ENCODE data around the gene CNGB1.

DNA sequence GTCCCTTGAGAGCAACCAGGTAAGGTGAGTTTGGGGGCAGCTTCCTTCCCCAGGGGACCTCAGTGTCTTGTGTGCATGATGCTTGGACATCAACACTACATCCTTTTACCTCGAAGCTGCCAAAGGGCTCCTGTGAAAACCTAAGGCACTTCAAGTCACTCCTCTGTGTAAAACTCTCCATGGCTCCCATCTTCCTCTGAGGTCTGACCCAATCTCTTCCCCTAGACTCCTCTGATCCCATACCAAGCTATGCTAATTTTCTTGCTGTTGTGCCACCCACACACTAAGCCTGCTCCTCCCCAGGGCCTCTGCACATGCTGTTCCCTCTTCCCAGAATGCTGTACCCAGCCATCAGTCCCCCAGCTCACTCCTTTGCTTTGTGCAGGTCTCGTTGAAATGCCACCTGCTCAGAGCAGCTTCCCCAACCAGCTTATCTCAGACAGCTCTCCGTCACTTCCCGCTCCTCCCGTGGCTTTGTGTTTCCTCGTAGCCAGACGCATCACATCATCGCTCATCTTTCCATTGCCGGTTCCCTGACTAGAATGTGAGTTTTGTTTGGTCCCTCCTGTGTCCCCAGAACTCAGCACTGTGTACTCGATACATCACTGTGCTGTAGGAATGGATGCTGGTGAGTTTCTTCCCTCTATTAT is 78.4 kb downstream of the CNGB1 start:
- TF ChIP-seq, protein P1, sequence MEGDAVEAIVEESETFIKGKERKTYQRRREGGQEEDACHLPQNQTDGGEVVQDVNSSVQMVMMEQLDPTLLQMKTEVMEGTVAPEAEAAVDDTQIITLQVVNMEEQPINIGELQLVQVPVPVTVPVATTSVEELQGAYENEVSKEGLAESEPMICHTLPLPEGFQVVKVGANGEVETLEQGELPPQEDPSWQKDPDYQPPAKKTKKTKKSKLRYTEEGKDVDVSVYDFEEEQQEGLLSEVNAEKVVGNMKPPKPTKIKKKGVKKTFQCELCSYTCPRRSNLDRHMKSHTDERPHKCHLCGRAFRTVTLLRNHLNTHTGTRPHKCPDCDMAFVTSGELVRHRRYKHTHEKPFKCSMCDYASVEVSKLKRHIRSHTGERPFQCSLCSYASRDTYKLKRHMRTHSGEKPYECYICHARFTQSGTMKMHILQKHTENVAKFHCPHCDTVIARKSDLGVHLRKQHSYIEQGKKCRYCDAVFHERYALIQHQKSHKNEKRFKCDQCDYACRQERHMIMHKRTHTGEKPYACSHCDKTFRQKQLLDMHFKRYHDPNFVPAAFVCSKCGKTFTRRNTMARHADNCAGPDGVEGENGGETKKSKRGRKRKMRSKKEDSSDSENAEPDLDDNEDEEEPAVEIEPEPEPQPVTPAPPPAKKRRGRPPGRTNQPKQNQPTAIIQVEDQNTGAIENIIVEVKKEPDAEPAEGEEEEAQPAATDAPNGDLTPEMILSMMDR (conservative IDR thresholded peaks at IDR 0.05; ENCODE audit: low read depth, low read length), result no peak
- TF ChIP-seq EZH2 (IDR thresholded peaks at IDR 0.05; ENCODE audit: low read length, unreplicated experiment), result no peak

Data from PC-3 (cell line).